DMS 273 (cell line): ENCODE data around the gene ZNF536.

Experiments
- DNase-seq: peaks from one replicate; lab custom pipeline; 2025; ENCODE audit not compliant: unreplicated experiment; lab: John Stamatoyannopoulos, UW

ZNF536 gene

GRCh38 chr19:30593356-30593755 is 221.2 kb downstream of the ZNF536 start:
- no peak for DNase-seq

GRCh38 chr19:30593975-30594745 is 222.0 kb downstream of the ZNF536 start:
- DNase-seq, result no peak

- no peak for DNase-seq
Measured at GRCh38 chr19:30596268-30596667, 224.1 kb downstream of the ZNF536 start.

- peak; percentile 15 for DNase-seq
Measured at GRCh38 chr19:30596813-30597399, 224.7 kb downstream of the ZNF536 start.

- no peak for DNase-seq
Measured at GRCh38 chr19:30598688-30599087, 226.5 kb downstream of the ZNF536 start.

GRCh38 chr19:30602661-30603350 is 230.6 kb downstream of the ZNF536 start:
- peak; percentile 21 for DNase-seq

GRCh38 chr19:30604657-30605056 is 232.5 kb downstream of the ZNF536 start:
- no peak for DNase-seq

- no peak for DNase-seq
Measured at GRCh38 chr19:30605333-30605732, 233.1 kb downstream of the ZNF536 start.

- DNase-seq, result no peak
Measured at GRCh38 chr19:30606114-30607050, 234.2 kb downstream of the ZNF536 start.
